ENCODE data around the gene LILRB3.
"Not testable (repeated sequence)": the region's sequence is repeated elsewhere in the genome, so short reads cannot be mapped to it uniquely, and the experiment has no call there.

The LILRB3 gene

DNA sequence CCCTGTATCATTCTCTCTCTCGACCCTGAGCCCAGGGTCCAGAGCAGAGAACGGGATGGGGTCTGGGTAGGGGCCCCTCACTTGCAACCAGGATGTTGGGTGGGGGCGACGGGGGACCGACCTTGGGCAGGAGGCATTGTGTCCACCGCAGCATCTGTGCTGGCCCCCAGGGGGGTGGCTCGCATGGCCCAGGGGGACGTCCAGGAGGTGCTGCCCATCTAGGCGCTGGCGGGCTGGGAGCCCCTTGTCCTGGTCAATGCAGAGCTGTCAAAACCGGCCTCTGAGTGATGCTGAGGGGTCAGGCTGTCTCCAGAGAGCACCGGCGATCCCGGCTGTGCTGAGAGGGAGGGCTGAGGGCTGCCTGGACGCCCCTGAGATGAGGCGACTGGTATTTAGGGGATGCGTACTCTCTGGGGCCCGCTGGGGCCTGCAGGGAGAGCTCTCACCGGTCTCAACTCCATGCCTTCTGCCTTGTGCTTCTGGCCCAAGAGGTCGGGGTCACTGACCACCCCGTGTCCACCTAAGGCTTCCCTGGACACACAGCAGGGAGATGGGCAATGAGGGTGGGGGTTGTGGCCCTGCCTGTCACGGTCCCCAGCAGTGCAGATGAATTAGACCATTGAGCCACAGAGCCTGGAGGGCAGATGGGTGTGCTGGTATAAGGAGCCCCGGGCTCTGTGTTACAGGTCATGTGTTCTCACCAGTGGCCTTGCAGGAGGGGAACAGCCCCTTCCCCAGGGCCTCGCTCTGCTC lies 13.6 kb downstream of the LILRB3 start:
- peak; percentile 33 for DNase-seq

GRCh38 chr19:54208784-54209057 lies 14.1 kb downstream of the LILRB3 start:
- DNase-seq = no peak

- DNase-seq = peak; percentile 83
Observed at GRCh38 chr19:54207983-54208783, 14.6 kb downstream of the LILRB3 start.

- DNase-seq = no peak
Observed at GRCh38 chr19:54207676-54207982, 15.2 kb downstream of the LILRB3 start.

DNA sequence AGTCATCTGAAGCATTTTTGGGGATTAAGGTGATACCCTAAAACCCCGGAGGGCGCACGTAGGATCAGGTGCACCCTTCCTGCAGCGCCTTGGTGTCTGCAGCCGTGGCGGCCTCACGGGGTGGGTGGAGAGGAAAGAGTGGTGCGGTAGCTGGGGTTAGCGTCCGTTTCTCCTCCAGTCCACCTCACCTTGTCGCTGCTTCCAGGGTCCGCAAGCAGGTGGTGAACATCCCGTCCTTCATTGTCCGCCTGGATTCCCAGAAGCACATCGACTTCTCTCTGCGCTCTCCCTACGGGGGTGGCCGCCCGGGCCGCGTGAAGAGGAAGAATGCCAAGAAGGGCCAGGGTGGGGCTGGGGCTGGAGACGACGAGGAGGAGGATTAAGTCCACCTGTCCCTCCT lies 15.6 kb downstream of the LILRB3 start:
- DNase-seq = not testable (repeated sequence)

- no peak for DNase-seq
Observed at GRCh38 chr19:54206831-54207177, 16.0 kb downstream of the LILRB3 start.

DNA sequence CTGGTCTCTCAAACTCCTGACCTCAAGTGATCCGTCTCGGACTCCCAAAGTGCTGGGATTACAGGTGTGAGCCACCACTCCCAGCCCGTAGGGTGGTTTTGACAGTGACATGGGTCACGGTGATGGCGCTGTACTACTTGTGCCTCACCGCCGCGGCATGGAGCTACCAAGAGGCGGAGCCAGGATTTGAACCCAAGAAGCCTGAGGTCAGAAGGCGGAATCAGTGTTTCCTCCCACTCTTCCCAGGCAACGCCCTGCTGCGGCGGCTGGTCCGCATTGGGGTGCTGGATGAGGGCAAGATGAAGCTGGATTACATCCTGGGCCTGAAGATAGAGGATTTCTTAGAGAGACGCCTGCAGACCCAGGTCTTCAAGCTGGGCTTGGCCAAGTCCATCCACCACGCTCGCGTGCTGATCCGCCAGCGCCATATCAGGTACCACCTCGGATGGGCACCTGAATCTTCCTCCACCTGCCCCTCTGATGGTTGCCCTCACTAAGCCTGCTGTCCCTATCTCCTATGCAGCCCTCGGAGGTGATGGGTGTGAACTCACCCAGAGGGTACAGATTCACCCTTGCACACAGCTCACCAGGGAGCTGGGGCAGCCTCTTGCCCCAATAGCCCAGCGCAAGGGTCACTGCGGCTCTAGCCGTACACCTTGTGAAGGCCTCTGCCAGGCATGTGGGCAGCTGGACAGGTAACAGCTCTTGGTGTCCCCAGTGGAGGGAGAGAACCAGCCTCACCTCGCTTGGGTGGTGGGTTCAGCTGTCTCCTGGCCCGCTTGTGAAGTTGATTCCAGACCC lies 16.6 kb downstream of the LILRB3 start:
- DNase-seq = no peak

GRCh38 chr19:54204767-54205468 lies 17.9 kb downstream of the LILRB3 start:
- no peak for DNase-seq

DNA sequence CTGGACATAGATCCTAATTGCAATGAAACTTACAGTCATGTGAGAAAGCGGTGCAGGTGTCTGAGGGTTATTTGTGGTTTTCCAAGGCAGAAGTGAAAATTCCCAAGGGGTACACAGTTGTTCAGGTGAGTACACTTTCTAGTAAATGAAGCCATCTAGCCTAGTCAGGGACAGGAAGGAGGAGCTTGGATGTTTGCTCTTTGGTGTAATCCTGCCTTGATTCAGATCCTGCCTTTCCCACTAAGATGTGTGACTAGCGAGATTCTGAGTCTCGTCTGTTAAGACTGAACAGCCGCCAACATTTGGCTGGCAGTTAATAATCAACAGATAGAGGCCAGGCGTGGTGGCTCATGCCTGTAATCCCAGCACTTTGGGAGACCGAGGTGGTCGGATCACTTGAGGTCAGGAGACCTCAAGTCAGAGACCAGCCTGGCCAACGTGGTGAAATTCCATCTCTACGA lies 19.6 kb downstream of the LILRB3 start:
- DNase-seq = no peak

DNA sequence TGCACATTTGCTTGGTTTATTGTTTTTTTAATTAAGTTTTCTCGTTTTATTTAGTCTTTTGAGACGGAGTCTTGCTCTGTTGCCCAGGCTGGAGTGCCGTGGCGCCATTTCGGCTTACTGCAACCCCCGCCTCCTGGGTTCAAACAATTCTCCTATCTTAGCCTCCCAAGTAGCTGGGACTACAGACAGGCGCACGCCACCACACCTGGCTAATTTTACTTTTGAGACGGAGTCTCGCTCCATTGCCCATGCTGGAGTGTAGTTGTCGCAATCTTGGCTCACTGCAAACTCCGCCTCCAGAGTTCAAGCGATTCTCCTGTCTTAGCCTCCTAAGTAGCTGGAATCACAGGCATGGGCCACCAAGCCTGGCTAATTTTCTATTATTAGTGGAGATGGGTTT lies 20.8 kb downstream of the LILRB3 start:
- no peak for DNase-seq

DNA sequence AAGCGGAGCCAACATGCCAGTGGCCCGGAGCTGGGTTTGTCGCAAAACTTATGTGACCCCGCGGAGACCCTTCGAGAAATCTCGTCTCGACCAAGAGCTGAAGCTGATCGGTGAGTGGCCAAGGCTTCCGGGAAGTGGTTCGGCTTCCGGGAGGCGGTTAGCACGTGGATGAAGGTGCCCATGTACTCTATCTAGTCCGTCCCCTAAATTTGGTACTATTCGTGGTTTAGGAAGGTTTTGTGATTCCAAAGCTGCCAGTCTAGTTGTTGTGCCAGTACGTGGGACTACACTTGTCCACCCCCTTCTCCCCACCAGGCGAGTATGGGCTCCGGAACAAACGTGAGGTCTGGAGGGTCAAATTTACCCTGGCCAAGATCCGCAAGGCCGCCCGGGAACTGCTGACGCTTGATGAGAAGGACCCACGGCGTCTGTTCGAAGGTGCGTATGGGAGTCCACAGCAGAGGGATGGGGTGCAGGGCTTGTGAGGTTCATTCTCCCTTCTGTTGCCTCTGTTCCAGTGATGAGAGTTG lies 21.6 kb downstream of the LILRB3 start:
- DNase-seq = no peak

DNA sequence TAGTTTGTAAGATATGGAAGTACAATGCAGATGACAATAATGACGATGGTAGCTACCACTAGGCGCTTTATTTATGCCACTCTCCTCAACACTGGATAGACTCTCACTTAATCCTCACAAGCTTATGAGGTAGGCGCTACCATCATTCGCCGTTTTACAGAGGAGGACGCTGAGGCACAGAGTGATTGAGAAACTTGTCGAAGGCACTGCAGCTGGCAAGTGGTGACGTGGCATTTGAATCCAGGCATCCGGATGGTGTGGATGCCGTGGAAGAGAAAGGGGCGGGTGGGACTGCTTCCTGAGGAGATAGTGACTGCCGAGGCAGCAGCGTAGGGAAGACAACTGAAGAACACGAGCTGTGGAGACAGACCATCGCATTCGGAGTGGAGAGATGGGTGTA lies 23.4 kb downstream of the LILRB3 start:
- DNase-seq = no peak

DNA sequence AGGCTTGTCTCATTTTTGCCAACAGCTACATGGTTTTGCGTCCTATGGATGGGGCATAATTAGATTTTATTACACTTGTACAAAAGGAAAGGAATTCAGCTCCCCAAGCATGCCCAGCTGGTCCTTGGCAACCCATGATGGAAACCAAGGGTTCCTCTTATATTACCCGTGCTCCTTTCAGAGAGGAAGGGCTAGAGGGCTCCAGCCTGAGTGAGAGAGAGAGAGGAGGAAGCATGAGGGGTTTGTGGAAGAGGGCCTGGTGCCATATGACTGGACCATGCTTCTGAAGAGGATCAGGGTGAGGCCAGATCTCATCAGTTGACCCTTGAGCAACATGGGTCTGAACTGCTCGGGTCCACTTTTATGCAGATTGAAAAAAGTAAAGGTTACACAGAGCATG lies 25.7 kb downstream of the LILRB3 start:
- DNase-seq = no peak

GRCh38 chr19:54196536-54196935 lies 26.3 kb downstream of the LILRB3 start:
- no peak for DNase-seq

DNA sequence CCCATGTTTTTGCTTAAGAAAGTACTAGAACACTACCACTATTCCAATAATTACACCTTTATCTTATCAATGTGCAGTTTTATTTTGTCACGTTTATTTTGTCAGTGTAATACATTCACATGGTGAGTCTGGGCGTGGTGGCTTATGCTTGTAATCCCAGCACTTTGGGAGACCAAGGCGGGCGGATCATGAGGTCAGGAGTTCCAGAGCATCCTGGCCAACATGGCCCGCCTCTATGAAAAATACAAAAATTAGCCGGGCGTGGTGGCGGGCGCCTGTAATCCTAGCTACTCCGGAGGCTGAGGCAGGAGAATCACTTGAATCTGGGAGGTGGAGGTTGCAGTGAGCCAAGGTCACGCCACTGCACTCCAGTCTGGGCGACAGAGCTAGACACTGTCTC lies 28.3 kb downstream of the LILRB3 start:
- DNase-seq = not testable (repeated sequence)

DNA sequence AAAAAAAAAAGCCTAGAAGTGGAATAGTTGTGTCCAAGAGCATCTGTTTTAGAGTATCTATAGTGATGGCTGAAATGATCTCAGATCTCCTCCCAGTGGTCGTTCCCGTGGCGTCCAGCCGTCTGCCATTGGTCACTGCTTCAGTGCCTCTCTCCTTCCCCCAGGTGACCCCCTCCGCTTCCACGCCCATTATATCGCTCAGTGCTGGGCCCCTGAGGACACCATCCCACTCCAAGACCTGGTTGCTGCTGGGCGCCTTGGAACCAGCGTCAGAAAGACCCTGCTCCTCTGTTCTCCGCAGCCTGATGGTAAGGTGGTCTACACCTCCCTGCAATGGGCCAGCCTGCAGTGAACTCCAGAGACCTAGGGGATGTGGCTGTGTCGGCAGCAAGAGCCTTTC lies 29.8 kb downstream of the LILRB3 start:
- DNase-seq = no peak

DNA sequence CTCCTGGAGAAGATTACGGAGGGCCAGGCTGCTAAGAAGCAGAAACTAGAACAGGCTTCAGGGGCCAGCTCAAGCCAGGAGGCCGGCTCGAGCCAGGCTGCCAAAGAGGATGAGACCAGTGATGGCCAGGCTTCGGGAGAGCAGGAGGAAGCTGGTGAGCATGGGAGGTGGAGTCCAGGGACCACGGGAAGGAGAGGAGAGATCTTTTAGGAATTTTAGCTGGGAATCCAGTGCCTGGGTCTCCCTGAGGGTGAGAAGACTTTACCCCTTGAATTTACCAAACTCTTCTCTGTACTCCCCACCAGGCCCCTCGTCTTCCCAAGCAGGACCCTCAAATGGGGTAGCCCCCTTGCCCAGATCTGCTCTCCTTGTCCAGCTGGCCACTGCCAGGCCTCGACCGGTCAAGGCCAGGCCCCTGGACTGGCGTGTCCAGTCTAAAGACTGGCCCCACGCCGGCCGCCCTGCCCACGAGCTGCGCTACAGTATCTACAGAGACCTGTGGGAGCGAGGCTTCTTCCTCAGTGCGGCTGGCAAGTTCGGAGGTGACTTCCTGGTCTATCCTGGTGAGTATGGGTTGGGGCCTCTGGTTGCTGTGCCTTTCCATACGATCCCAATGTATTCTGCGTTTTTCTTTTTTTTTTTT lies 30.9 kb downstream of the LILRB3 start:
- DNase-seq = no peak

- peak; percentile 76 for DNase-seq
Observed at GRCh38 chr19:54191011-54191810, 31.6 kb downstream of the LILRB3 start, which contains the start of gene TSEN34. Gene TSEN34, plus strand, starts transcription at chr19:54191308. Its CDS starts 57 bp downstream, at chr19:54191365.

DNA sequence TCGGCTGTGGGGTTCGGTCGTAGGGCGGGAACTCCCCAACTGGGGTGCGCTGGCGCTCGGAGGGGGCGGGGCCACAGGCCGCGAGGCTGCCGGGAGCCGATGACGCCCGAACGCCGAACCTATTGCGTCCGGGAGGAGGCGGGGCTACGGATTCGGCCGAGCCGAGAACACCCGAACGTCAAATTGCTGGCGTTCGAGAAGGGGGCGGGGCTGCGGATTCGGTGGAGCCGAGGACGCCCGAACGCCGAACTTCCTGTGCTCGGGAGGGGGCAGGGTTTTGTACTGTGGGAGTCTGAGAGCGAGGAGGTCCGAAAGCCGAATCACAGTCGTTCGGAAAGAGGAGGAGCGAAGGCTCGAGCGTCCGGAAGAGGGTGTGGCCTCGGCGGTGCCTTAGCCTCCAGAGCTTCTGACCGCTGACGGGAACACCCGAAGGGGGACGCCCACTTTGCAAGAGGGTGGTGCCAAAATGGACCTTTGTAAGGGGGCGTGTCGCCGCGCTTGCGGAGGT lies 32.2 kb downstream of the LILRB3 start:
- DNase-seq = peak; percentile 100

DNA sequence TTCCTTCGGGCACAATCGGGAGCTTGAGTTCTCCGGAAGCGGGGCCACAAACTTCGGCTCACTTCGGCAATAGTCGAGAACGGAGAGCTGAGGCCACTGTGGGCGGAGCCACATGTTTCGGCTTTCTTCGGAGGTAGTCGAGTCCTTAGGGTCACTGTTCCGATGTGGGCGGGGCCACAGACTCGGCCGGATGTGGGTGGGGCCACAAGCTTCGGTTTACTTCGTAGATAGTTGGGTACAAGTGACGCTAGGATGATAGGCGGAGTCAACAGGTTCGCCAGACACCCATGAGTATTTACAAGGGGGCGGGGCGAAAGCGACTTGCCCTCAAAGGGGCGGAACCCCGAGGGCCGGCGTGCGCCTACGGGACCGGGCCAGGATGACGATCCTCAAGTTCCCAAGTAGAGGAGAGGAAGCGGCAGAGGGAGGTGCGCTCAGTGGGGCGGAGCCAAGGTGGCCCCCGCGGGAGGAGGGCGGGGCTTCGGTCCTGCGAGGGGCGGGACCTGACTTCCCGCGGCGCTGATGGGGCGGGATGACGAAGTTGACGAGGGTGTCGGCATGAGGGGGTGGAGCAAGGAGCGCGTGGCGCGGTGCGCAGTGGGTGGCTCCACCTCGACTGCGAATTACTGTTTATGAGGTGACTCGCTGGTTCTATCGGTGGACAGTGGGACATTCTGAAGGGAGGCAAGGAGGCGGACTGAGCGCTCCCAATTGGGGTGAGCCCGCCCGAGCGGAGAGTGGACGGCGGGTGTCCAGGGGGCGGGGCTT lies 32.9 kb downstream of the LILRB3 start:
- DNase-seq = peak; percentile 100
